Stimulated activated CD8-positive, alpha-beta memory T cell treated with anti-CD3 and anti-CD28 coated beads, Interleukin-7, amount 100 ng/mL, for 24 hours (primary cell): ENCODE measurements around the gene AHNAK2.

ENCODE experiments used
- DNase-seq: peaks from one replicate; pipeline ENCODE4 v3.0.0-alpha.2; 2020; ENCODE audit warnings: low read depth

AHNAK2 gene

GRCh38 chr14:104985675-104986486 lies 7.7 kb upstream of the AHNAK2 start, which contains the start of gene CLBA1:
Gene CLBA1, plus strand, starts transcription at chr14:104985788. Its CDS starts 644 bp downstream, at chr14:104986432.
- DNase-seq: peak; percentile 67

- no peak for DNase-seq
Measured at GRCh38 chr14:104984056-104984894, 6.1 kb upstream of the AHNAK2 start.

DNA sequence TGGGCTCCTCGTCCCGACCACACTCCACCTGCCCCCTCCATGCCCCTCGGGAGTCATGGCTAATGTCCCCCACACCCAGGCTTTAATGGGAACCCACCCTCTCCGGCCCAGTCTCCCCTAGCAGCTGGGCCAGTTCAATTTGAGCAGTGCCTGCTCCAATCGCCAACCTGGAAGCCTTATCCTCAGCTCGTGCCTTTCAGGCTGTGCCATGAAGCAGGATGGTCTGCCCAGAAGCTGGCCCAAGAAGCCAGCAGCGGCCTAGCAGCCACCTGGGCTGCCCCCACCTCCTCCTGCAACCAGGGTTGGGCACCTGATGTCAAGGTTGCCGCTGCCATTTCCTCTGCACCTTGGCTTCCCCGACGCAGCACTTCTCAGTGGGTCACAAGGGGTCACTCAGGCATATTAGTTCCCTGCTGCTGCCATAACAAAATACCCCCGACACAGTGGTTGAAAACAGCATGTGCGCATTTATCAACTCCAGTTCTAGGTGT lies 5.1 kb upstream of the AHNAK2 start:
- DNase-seq: no peak

DNA sequence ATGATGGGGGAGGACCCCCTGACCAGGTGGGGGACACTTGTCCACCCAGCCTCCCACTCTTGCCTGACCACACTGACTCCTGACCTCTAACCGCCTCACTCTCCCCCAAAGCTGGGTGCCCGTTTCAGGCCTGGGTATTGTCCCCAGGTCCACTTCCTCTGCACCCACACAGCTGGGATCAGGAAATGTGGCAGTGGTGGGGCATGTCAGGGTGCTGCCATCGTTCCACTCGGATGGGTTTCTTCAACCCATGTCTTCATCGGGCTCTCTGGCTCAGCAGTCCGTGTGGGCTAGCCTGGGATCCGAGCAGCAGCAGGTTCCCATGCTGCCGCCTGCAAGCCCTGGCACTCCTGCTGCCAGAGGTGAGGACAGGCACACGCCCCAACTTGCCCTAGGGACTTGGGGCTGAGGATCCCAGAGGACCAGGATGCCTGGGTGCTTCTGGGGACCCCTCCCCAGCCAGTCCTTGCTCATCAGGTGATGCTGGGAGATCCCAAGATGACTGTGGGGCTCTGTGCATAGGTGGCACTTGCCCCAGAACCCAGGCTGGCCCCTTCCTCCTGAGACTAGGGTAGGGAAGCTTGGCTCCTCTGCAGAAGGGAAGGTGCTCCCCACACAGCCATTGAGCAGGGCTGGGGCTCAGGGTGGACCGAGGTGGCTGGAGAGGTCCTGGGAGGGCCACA lies 4.5 kb upstream of the AHNAK2 start:
- no peak for DNase-seq

GRCh38 chr14:104981699-104982541 lies 3.7 kb upstream of the AHNAK2 start:
- DNase-seq: no peak

- DNase-seq: no peak
Measured at GRCh38 chr14:104980611-104981531, 2.7 kb upstream of the AHNAK2 start.

DNA sequence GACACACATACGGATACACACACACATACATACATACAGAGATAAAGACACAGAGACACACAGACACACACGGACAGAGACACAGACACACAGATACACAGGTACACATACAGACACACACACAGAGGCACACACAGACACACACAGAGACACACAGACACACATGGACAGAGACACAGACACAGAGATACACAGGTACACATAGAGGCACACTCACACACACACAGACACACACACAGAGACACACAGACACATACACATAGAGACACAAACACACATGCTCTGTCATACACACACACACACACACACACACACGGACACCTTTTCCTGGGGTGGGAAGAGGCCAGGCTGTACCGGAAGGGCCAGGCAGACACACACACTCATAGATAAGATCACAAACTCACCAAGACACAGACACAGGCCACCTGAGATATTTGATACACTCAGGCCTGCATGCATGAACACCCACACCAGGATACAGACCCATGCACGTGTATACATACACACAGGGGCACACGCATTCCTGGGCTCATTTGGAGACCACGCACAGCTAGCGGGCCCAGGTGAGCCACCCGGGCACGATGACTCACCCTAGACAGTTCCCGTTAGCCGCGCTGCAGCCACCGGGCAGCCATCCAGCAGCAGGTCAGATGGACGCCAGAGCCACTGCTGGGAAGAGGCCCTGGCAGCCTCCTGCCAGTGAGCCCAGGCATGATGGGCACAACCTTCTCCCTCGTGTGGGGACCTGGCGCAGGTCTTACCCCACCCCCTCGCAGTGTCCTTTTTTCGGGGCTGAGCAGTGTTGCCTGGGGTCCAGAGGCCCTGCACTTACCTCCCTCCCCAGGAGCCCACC lies 1.8 kb upstream of the AHNAK2 start:
- DNase-seq: no peak

- DNase-seq: no peak
Measured at GRCh38 chr14:104978746-104979691, 845 bp upstream of the AHNAK2 start.

- no peak for DNase-seq
Measured at GRCh38 chr14:104977008-104977680, 1.0 kb downstream of the AHNAK2 start.

DNA sequence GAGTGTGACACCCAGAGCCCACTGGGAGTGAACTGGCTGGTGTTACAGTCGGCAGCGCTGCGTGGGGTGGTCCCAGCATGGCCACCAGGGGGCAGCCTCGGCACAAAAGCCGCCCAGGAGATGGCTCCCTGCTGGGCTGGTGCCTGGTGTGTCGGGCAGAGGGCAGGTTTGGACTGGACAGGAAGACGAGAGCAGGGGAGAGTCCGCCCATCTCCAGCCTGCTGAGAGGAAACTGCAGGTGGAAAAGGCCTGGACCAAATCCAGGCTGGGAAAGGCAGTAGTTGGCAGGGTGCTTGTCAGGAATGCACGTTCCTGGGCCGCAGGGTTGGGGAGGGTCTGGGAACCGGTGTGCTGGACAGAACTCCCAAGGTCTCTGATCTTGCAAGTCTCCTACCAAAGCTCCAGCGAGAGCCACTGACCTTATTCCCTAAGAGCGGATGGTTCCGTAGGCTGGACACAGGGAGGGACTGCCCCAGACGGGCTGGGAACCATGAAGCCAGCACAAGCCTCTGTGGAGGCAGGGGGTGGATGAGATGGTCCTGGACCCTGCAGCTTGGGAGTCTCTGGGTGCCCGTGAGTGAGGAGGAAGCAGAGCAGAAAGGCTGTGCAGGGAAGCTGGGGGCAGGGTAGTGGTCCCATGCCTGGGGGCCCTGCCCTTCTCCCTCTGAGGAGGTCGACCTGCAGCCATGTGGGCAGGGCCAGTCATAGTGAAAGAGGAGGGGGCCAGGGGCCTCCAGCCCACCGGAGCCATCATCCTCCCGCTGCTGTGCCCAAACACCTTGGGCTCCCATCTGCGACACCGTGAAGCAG lies 1.8 kb downstream of the AHNAK2 start:
- peak; percentile 75 for DNase-seq

DNA sequence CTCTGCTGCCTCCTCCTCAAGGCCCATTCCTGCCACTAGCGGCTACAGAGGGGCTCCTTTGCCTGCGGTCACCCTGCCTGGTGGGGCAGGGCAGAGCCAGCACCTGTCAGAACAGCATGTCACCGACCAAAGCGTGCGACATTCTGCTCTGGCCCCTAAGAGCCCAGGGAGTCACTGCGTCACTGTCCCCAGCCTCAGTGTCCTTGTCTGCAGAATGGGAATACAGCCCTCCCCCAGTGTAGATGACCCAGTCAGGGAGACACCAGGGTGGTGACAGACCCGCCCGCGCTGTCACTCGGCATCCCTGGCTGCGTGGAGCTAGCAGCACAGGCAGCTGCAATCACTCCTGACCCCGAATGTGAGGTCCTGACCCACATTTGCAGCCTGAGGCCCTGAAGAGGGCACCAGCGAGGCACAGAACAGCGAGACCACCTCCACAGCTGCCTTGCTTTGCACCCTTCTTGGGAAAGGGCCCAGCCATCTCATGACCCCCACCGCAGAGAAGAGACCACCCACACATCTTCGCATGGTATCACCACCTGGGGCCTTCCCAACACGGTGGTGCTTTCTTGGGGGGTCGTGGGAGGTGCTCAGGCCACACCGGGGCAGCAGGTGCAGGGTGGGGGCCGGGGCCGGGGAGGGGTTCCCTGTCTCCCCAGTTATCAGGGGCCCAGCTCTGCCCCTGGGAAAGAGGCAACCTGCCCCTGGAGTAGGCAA lies 2.5 kb downstream of the AHNAK2 start:
- no peak for DNase-seq

GRCh38 chr14:104974665-104975390 lies 3.3 kb downstream of the AHNAK2 start:
- no peak for DNase-seq

DNA sequence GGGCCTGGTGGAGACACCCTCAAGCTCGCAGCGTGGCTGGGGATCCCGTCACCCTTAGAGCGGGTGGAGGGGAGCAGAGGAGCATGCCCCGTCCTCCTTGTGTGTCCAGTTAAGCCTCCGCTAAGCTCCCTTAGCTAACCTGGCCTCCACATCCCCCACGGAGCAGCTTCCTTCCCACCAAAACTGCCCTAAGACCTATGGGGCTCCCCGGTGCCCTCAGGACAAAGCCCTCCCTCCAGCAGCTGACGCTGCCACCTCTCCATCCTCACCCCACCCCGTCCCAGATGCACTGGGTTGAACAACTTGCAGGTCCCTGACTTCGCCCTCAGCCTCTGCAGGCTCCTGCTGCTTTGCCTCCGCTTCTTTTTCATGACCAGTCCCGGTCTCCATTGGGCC lies 4.0 kb downstream of the AHNAK2 start:
- DNase-seq: no peak

DNA sequence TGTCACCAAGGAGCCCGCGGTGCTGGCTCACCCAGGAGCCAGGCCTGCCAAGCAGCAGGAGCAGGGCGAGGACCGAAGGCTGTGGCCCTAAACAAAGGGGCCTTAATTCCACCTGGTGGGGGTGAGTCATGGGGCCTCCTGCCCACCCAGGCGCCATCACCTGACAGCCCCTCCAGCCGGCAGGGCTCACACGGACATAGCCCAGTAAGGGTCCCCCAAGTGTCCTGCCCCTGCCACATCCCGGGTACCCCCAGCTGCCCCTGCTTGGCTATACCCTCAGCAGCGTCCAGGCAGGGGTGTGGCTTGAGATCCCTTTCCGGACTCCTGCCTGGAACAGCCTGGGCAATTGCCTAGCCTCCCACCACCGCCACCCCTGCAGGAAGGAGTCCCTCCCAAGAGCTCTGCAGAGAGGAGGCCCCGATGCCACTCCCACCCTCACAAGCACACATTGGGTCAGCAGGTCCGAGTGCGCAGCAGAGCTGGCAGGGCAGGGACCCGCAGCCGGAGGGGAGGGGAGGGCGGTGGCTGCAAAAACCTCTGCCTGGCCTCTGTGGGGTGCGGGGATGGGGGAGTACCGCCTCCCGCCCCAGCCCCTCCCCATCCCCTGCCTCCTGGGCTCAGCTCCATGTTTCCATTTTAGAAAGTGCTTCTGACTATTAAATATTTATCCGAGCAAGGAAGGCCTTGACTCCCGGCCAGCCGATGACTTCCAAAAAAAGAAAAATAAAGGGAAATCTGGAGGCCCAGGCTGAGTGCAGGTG lies 4.6 kb downstream of the AHNAK2 start:
- DNase-seq: no peak

DNA sequence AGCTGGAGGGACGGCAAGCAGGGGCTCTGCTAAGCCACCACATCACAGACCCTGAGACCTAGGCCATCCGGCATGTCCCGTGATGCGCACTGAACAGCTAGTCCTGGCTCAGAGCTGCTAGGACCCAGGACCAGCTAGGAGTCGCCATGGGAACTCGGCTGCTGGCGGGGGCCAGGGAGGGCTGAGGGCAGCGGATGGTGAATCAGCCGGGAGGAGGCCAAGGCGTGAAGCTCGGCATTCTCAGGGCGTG lies 5.1 kb downstream of the AHNAK2 start:
- no peak for DNase-seq
